GM18951 (cell line): ENCODE results near the gene RASSF8.

Experiments used
- POLR2A ChIP-seq: IDR thresholded peaks from 4 replicates; pipeline ENCODE4 v1.6.1; 2011; ENCODE audit warnings: mild to moderate bottlenecking; ENCODE audit not compliant: insufficient read length, insufficient read depth; ENCODE audit errors: extremely low read depth
- in situ Hi-C: fragments of 300-500 bp; cut with MboI; formaldehyde crosslinking; loops from one replicate; pipeline ENCODE4 v1.12.0; 2022; ENCODE audit warnings: low sequenced_read_pairs, mixed read lengths, inconsistent platforms; ENCODE audit not compliant: unreplicated experiment

Gene RASSF8

DNA sequence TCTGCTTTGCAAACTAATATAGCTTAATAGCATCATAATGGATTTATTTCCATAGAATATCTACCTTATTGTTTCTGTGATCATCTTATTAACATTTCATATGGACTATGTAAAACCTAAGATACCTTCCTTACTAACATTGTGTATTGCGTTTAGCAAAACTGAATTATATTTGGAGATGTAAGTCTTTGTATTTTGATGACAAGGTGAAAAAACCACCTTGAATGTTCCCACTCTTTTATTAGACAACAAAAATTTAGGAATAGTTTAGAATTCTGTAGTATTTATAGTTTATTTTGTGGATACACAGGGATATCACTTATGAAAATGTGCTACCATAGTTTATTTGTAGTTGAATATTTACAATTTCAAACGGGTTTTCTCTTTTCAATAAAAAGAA lies 32.0 kb downstream of the RASSF8 start:
- in situ Hi-C loops, result no loop called here
- TF ChIP-seq POLR2A, result no peak

DNA sequence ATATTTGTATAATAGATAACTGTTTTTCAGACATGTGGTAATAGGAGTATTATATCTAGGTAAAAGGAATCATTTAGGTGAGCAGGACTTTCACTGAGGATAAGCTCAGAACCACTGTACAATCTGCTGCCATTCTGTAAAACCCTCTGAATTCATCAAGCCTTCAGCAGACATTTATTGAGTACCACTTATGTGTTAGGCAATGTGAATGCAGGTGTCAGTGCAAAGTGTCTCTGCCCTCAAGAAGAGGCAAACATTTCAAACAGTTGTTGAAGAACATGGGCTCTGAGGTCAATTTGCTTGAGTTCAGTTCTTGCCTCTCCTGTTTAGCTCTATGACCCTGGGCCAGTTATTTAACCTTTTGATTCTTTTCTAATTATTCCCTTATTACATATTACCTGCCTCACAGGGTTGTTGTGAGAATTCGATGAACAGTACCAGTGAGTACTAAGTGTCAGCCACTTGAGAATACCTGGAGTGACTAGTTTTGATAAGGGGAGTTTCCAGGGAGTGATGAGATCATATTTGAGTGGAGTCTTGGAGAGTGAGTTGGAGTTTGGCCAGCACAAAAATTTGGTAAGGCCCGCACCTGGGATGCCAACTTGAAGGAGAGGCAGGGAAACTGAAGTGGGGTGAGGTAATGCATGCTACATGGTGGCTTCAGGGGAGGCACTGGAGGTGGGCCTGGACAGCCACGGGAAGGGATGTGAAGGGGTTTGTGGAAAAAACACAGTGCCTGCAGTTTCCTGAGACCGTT lies 33.7 kb downstream of the RASSF8 start:
- no peak for TF ChIP-seq POLR2A
- in situ Hi-C loops, result no loop called here

DNA sequence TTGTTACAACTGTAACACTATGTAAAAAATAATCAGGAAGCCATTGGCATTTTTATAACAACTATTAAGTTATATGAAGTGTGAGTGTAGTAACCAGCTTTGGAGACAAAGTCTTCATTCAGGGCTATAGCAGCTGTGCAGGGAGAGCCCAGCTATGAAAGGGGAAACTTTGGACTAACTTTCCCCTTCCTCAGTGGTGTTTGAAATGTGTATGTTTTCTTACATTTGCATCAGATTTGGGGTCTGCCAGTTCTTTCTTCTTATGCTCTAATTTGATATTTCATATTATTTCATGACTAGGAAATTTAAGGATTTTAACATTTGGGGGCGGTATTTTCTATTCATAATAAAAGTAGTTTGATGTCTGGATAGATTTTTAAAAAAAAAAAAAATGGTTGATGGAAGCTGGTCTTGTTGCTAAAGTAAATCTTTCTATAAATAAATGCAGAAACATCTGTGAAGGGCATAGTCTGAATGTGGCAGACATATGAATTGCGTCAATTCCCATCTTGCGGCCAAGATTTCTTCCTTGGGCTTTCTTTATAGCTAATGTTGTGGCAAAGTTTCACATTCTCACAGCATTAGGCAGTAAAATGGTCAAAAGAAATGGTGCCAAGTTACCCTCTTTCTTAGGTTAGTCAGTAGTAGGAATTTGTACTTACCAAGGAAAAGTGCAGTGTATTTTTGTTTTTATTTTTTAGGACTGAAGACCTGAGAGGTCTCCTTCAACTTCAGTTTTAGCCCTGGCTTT lies 35.6 kb downstream of the RASSF8 start:
- in situ Hi-C loops, result no loop called here

DNA sequence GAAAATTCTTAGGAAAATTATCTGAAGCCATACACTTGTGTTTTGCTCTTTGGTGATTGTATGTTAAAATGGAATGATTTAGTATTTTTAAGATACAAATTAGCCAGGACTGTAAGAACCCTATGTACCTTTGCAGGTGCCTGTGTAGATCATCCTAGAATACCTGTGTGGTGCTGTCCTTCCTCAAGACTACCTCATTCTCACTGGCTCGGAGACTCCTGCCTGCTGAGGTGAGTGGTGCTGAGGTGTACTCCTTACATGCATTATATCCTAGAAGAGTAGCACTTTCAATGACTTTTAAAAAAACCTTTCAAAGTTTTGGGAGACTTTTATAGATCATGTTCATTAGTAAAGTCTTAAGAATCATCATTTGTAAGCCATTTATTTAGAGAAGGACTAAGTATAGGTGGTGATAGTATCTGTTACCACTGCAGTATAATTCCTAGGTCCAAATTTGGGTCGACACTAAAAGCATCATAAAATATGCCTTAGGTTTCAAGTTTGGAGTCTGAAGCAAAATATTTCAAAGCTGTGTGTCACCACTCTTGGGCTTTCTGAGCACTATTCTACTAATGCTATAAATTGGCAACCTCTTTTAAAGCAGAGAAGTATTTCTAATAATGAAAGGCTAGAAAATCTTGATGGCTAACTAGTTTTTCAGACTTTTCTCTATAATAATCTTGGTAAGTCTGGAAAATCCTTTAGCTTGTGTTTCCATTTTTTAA lies 36.6 kb downstream of the RASSF8 start:
- in situ Hi-C loops, result no loop called here
- no peak for TF ChIP-seq POLR2A

More for the DNA sequence above, 35.6 kb downstream of the RASSF8 start:
- TF ChIP-seq POLR2A, result no peak

DNA sequence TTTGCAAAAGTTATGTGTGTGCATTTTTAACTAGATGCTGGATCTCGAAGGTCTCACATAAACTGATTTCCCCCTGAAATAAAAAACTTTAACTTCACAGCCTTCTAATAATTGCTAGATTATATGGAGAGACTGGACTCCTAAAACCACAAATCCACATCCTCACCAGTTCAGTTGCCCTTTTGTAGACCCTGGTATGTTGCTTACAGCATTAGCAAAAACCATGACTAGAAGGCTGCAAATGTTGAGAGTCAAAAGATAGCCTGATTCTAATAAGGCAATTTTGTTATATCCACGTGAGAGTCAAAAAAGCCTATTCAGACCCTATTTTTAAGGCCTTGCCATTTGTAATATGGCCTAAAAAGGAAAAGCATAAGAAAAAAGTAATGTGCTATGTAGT lies 37.4 kb downstream of the RASSF8 start:
- in situ Hi-C loops, result no loop called here
- no peak for TF ChIP-seq POLR2A

DNA sequence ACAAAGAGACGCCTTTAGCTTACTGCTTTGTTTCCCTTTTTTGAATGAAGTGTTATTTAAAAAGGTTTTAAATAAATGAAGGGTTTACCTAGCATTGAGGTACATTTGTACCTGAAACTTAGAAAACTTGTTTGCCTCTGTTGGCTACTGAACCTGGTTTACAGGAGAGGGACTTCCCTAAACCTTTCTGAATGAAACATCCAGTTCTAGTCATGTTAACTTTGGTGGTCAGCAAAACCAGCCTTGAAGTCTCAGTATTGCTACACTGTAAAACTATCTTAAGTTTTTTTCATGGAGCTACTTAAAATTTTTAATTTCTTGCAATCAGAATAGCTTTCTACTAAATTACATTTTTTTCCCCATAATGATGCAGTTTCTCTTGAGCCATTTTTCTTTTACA lies 38.2 kb downstream of the RASSF8 start:
- in situ Hi-C loops, result no loop called here
- TF ChIP-seq POLR2A, result no peak

DNA sequence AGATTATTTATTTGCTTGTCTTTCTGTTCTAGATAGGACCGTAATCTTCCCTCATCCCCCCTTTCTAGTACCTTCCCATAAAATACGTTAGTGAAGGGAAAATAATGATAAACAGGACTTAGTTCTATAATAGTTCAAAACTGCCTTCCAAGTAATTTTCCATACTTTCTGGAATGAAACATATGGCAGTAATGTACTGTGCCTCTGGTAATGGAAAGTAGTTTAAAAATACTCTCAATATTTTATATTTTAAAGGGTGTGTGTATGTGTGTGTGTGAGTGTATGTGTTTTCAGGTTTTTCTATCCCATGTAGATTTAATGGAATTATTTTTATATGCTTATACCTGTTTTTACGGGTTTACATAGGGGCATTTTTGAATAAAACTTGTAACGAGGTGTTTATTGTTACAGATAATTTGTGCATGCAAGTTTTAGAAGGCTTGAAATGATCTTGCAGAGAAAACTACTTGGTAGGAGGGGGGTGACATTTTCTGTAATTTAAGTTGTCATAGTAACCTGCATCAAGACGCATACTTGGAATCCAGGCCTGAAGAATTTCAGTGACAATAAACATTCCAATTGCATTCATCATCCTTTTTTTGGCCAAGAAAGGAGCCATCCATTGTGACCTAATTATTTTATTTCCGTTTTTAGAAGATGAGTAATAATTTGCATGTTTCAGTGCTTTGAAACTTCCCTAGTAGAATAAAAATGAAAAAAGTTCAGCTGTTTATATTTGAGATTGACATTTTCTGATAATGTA lies 38.9 kb downstream of the RASSF8 start:
- in situ Hi-C loops, result no loop called here
- TF ChIP-seq POLR2A, result no peak

DNA sequence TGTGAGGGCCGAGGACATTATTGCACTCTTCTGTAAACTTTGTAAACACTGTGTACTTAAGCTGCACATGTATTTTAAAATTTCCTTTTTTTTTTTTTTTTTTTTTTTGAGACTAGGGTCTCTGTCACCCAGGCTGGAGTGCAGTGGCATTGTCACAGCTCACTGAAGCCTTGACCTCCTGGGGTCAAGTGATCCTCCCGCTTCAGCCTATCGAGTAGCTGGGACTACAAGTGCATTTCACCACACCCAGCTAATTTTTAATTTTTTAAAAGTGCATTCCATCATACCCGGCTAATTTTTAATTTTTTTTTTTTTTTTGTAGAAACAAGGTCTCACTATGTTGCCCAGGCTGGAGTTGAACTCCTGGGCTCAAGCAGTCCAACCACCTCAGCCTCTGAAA lies 42.4 kb downstream of the RASSF8 start:
- in situ Hi-C loops, result no loop called here
- TF ChIP-seq POLR2A, result no peak

DNA sequence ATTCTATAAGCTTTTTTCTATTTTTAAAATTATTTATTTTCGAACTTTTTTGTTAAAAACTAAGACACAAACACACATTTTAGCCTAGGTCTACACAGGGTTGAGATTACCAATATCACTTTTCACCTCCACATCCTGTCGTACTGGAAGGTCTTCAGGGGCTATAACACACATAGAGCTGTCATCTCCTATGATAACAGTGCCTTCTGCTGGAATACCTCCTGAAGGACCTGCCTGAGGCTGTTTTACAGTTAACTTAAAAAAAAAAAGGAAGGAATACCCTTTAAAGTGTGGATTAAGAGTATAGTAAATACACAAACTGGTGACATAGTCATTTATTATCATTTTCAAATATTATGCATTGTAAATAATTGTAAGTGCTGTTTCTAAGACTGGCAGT lies 43.0 kb downstream of the RASSF8 start:
- no peak for TF ChIP-seq POLR2A
- in situ Hi-C loops, result no loop called here

DNA sequence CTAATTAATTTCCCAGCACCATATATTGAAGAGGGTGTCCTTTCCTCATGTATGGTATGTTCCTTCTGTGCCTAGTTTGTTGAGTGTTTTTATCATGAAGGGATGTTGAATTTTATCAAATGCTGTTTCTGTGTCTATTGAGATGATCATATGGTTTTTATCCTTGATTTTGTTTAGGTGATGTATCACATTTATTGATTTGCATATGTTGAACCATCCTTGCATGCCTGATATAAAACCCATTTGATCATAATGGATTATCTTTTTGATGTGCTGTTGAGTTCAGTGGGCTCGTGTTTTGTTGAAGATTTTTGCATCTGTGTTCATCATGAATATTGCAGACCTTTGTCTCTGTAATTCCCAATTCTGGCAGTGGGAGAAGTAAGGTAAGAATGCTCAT lies 44.6 kb downstream of the RASSF8 start:
- in situ Hi-C loops, result no loop called here

DNA sequence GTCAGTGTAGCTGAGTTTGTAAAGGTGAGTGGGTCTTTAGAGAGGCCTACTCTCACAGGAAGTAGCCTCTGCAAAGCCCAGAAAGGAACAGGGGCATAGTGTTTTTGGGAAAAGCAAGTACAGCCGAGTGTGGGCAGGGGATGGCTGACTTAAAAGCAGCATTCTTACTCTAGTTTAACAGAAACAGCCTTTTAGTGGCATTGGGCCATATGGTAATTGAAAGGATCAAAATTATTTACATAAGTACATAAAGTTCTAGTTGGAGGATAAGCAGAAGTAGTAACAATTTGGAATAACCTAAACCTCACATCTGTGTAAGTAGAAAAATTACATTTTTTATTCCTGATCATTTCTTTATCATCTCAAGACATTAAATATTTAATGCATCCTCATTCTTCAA lies 49.1 kb downstream of the RASSF8 start:
- in situ Hi-C loops, result no loop called here
- TF ChIP-seq POLR2A, result no peak

More for the DNA sequence above, 44.6 kb downstream of the RASSF8 start:
- TF ChIP-seq POLR2A, result no peak

DNA sequence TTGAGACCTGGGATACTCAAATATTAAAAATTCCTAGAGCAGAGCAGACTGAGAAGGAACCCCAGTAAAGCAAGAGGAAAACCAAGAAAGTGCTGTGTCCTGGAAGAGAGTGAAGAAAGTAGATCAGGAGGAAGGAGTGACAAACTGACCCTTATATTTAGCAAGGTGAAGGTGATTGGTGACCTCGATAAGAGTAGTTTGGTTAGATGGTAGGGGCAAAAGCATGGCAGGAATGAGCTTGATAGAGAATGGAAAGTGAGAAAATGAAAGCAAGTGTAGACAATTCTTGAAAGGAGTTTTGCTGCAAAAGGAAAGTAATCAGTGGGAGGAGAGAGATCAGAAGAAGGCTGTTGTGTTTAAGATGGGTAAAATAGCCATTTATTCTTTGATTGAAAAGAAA lies 51.1 kb downstream of the RASSF8 start:
- in situ Hi-C loops, result no loop called here
- no peak for TF ChIP-seq POLR2A

DNA sequence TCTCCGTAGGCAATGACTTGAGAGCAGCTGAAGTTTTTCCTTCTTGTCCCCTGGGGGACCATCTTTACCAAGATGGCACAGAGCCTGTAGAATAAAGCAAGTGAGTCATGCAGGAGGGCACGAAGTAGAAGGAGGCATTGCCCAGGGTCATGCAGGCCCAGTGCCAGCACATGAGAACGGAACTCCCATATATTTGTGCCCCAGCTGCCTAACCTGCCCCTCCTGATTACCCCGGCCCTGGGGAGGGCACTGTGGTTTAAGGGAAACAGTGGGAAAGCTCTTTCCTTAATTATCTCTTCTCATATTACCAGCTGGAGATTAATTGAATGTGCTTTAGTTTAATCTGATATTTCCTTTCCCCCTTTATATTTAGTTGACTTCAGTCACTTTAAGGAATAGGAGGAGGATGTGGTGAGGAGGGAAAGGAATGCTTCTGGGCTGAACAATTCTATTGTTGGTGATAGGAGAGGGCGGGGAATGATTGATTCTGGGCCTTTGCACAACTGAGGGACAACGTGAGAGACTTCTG lies 51.9 kb downstream of the RASSF8 start:
- TF ChIP-seq POLR2A, result no peak
- in situ Hi-C loops, result no loop called here
